ENCODE results near the gene SARDH. TPM values are rescaled to one million over a fixed set of nuclear protein-coding genes. Genes with fewer than 3 reads are reported as not detected.

SARDH gene
- total and polyA plus RNA-seq, 9 of the 15 experiments (the other 6 are each of a cell fraction or from before 2014, with no cell fraction given): 0.14 TPM; not detected in 8

DNA sequence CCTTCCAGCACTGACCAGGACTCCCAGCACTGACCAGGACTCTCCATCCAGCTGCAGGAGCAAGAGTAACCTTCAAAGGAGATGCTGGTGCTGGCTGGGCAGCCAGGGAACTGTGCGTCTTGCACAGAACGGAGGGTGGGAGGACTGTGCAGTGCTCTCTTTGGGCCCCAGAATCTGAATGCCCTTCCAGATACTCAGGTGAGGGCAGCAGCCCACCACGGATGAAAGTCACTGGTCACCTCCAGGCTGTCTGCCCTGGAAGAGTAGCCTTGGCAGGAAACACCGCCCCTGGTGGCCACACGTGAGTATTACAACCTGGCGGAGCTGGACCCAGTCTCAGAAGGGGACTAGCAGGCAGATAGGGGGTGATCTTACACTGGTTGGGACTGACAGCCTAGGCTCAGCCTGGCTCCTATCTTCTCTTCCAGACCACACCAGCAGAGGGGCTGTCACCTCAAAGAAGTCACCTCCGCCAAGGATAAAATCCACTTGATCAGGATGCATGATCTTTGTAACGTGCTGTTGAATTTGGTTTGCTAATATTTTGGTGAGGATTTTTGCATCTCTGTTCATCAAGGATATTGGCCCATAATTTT is 4.8 kb upstream of the SARDH start:
- intact Hi-C loops (cut with micrococcal nuclease): no loop called here
- no peaks in the 10 kb centered on the region for H3K9me1 ChIP-seq (ENCODE audit: control insufficient read depth, insufficient read depth, low read length)
- H3K4me1 ChIP-seq (replicated peaks in 1 of 2; ENCODE audit: control insufficient read depth in 2 of 2, insufficient read depth in 2 of 2, low read length in 2 of 2): peaks cover 0 to 9% of the 10 kb centered on the region in 2 experiments; a peak in 3 of 5 replicates
- H3K36me3 ChIP-seq (ENCODE audit: control insufficient read depth, insufficient read depth, low read length): no peaks in the 10 kb centered on the region
- no peak overlapping the region for H3K4me2 ChIP-seq (ENCODE audit: insufficient read depth, low read length)
- H3K27me3 ChIP-seq (ENCODE audit: control insufficient read depth in 2 of 2, insufficient read depth in 2 of 2, low read length in 2 of 2): peaks cover 0 to 29% of the 10 kb centered on the region in 2 experiments; a peak in 2 of 5 replicates
- CTCF ChIA-PET (ENCODE audit: low intra/inter-chr PET ratio): no interaction called here
- DNase-seq (ENCODE audit: extremely low read depth in 1 of 4, low spot score in 3 of 4) (peak; percentile 78 to 91 (median 88)), ATAC-seq (peak; percentile 96), FAIRE-seq (peak; percentile 95)
- H3K27ac ChIP-seq (ENCODE audit: extremely low read depth, low read depth, low read length): no peak overlapping the region
- H3K9ac ChIP-seq (ENCODE audit: insufficient read depth in 1 of 2, low read depth in 2 of 2, low read length in 2 of 2): no peak overlapping the region
- no TSS peak for BruUV-seq (replicated peaks)
- no peaks in the 10 kb centered on the region for H3K9me3 ChIP-seq (replicated peaks; ENCODE audit: control insufficient read depth, insufficient read depth, low read depth, low read length)
- POLR2A ChIA-PET: interaction anchor here (0.6 kb wide), 2 partner anchors 165 to 359 kb away, joined by 3 read pairs; no protein-coding TSS in a partner anchor
- in situ Hi-C loops (cut with MboI): no loop called here
- no peaks in the 10 kb centered on the region for H3K79me2 ChIP-seq (ENCODE audit: control insufficient read depth, insufficient read depth, low read length)
- peaks cover 6% of the 10 kb centered on the region; the same call in 1 of the 2 replicates for H4K20me1 ChIP-seq (replicated peaks; ENCODE audit: control insufficient read depth, insufficient read depth, low read length)
- no peak overlapping the region for H3K4me3 ChIP-seq
- 2% methylated on average over 8 of the region's 8 CpGs for WGBS (ENCODE audit: insufficient coverage, low coverage, missing lambda C conversion rate)
- H2AFZ ChIP-seq (ENCODE audit: low read depth, low read length): no peak overlapping the region
- TF ChIP-seq, protein P1, sequence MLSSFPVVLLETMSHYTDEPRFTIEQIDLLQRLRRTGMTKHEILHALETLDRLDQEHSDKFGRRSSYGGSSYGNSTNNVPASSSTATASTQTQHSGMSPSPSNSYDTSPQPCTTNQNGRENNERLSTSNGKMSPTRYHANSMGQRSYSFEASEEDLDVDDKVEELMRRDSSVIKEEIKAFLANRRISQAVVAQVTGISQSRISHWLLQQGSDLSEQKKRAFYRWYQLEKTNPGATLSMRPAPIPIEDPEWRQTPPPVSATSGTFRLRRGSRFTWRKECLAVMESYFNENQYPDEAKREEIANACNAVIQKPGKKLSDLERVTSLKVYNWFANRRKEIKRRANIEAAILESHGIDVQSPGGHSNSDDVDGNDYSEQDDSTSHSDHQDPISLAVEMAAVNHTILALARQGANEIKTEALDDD (IDR thresholded peaks at IDR 0.05): peak; percentile 45; the same call in 1 of the 2 replicates
- TF ChIP-seq STAG1 (CRISPR knock-in tag; IDR thresholded peaks at IDR 0.05; ENCODE audit: borderline replicate concordance): peak; percentile 41; the same call in 1 of the 2 replicates
- TF ChIP-seq, protein P2, sequence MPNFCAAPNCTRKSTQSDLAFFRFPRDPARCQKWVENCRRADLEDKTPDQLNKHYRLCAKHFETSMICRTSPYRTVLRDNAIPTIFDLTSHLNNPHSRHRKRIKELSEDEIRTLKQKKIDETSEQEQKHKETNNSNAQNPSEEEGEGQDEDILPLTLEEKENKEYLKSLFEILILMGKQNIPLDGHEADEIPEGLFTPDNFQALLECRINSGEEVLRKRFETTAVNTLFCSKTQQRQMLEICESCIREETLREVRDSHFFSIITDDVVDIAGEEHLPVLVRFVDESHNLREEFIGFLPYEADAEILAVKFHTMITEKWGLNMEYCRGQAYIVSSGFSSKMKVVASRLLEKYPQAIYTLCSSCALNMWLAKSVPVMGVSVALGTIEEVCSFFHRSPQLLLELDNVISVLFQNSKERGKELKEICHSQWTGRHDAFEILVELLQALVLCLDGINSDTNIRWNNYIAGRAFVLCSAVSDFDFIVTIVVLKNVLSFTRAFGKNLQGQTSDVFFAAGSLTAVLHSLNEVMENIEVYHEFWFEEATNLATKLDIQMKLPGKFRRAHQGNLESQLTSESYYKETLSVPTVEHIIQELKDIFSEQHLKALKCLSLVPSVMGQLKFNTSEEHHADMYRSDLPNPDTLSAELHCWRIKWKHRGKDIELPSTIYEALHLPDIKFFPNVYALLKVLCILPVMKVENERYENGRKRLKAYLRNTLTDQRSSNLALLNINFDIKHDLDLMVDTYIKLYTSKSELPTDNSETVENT (CRISPR knock-in tag; IDR thresholded peaks at IDR 0.05): no peak
- peak; percentile 51; the same call in 1 of the 2 replicates for TF ChIP-seq CREM (IDR thresholded peaks at IDR 0.05; ENCODE audit: low read depth)
- no peak for TF ChIP-seq NFXL1 (CRISPR knock-in tag; IDR thresholded peaks at IDR 0.05)
- TF ChIP-seq CEBPG (CRISPR knock-in tag; IDR thresholded peaks at IDR 0.05): no peak
- no peak for TF ChIP-seq CEBPG (tag; conservative IDR thresholded peaks at IDR 0.05 in 1 of 2, IDR thresholded peaks at IDR 0.05 in 1 of 2)
- TF ChIP-seq, protein P3, sequence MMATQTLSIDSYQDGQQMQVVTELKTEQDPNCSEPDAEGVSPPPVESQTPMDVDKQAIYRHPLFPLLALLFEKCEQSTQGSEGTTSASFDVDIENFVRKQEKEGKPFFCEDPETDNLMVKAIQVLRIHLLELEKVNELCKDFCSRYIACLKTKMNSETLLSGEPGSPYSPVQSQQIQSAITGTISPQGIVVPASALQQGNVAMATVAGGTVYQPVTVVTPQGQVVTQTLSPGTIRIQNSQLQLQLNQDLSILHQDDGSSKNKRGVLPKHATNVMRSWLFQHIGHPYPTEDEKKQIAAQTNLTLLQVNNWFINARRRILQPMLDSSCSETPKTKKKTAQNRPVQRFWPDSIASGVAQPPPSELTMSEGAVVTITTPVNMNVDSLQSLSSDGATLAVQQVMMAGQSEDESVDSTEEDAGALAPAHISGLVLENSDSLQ (IDR thresholded peaks at IDR 0.05): peak; percentile 71
- 0 out of 3 replicates have a peak, but pooled peaks of 1 of the 2 experiments have one; percentile 26 for TF ChIP-seq CBX3 (IDR thresholded peaks at IDR 0.05; ENCODE audit: borderline replicate concordance in 1 of 2, low read length in 2 of 2)
- no peak for TF ChIP-seq CBX5 (IDR thresholded peaks at IDR 0.05; ENCODE audit: borderline replicate concordance, low read depth)
- no peak for TF ChIP-seq ZNF134 (CRISPR knock-in tag; conservative IDR thresholded peaks at IDR 0.05)
- TF ChIP-seq ZNF444 (CRISPR knock-in tag; IDR thresholded peaks at IDR 0.05): no peak
- peak; percentile 38; the same call in 1 of the 2 replicates for TF ChIP-seq SMC3 (conservative IDR thresholded peaks at IDR 0.05; ENCODE audit: insufficient read depth, low read depth, low read length)
- TF ChIP-seq, protein P4, sequence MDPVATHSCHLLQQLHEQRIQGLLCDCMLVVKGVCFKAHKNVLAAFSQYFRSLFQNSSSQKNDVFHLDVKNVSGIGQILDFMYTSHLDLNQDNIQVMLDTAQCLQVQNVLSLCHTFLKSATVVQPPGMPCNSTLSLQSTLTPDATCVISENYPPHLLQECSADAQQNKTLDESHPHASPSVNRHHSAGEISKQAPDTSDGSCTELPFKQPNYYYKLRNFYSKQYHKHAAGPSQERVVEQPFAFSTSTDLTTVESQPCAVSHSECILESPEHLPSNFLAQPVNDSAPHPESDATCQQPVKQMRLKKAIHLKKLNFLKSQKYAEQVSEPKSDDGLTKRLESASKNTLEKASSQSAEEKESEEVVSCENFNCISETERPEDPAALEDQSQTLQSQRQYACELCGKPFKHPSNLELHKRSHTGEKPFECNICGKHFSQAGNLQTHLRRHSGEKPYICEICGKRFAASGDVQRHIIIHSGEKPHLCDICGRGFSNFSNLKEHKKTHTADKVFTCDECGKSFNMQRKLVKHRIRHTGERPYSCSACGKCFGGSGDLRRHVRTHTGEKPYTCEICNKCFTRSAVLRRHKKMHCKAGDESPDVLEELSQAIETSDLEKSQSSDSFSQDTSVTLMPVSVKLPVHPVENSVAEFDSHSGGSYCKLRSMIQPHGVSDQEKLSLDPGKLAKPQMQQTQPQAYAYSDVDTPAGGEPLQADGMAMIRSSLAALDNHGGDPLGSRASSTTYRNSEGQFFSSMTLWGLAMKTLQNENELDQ (CRISPR knock-in tag; IDR thresholded peaks at IDR 0.05; ENCODE audit: borderline replicate concordance): no peak
- no peak for TF ChIP-seq KLF10 (CRISPR knock-in tag; IDR thresholded peaks at IDR 0.05)
- no peak for TF ChIP-seq PTRF (tag; IDR thresholded peaks at IDR 0.05)
